NCI-H526 (cell line): ENCODE results near the gene DLL1.
"Not testable (repeated sequence)": the region's sequence is repeated elsewhere in the genome, so short reads cannot be mapped to it uniquely, and the experiment has no call there.

Experiments used
- DNase-seq, 2 experiments: peaks; one replicate each; lab custom pipeline; 2025; lab: John Stamatoyannopoulos, UW

DLL1 gene

DNA sequence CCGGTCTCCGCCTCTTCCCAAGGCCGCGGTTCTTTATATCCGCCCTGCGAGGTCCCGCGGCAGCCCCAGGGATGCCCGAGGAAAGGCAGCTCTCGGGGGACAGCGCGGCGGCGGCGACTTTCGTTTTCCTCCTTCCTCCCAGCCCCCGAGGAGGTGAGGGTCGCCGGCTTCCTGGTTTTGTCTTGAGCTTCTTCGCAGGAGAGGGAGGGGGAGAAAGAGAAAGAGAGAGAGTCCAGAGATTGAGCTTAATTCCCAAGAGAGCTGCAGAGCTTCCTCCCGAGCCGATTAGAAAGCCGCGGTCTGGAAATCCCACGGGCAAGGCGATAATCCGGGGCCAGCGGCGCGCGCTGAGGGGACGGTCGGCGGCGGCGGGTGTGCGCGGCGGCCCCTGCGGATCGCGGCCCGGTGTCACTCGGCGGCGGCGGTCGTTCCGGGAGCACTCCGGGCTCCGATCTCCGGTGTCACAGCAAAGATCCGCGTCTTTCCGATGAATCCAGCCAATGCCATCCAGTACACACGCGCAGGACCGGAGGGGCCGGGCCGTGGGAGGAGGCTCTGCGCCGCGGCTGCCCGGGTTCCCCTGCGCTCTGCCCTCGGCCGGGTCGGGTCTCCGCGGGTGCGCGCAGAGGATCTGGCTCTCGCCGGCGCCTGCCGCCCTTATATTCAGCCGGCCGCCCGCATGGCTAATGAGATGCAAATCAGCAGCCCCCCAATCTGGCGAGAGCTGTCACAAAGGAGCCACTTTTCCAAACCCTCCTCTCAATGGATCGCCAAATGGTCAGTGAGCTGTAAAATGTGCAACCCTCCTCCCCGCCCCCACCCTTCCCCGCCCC, at the start of gene DLL1:
Gene DLL1 (minus strand): TSS at position 783 of the 833 bp plus-strand sequence. CDS start 939 bp downstream, outside the sequence.
- DNase-seq = peak; percentile 50 to 87

DNA sequence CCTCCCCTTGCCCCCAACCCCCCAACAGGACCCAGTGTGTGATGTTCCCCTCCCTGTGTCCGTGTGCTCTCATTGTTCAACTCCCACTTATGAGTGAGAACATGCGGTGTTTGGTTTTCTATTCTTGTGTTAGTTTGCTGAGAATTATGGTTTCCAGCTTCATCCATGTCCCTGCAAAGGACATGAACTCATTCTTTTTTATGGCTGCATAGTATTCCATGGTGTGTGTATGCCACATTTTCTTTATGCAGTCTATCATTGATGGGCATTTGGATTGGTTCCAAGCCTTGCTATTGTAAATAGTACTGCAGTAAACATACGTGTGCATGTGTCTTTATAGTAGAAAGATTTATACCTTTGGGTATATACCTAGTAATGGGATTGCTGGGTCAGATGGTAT, 44.3 kb upstream of the DLL1 start:
- not testable (repeated sequence) for DNase-seq

- DNase-seq = no peak
Observed at GRCh38 chr6:170329321-170329720, 38.4 kb upstream of the DLL1 start.

DNA sequence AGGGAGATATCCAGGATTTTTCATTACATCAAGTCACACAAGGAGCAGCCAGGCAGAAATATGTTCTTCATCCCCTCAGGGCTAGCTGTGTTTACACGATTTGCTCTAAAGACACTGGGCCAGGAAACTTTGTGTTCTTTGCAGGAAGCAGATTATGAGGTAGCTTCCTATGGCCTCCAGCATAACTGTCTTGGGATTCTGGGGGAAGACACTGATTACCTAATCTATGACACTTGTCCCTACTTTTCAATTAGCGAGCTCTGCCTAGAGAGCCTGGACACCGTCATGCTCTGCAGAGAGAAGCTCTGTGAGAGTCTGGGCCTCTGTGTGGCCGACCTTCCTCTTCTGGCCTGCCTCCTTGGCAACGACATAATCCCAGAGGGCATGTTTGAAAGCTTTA, 26.8 kb upstream of the DLL1 start:
- no peak for DNase-seq

DNA sequence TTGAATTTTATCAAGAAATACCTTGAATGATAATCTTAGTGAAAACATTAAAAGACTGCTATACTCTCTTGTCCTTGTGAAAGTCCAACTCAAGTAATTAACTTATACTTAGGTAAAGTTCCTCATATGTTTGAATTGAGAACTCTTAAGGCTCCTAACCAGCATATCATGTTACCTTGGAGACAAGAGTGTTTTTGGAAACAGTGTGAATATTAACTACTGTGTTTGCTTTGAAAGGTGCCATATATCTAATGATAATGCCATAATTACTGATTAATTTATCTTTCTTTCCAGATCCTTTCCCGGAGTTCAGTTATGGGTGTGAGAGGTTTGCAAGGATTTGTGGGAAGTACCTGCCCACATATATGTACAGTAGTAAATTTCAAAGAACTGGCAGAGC, 26.2 kb upstream of the DLL1 start:
- DNase-seq = no peak

- DNase-seq = no peak
Observed at GRCh38 chr6:170316071-170316470, 25.2 kb upstream of the DLL1 start.

GRCh38 chr6:170314983-170315382, 24.1 kb upstream of the DLL1 start:
- no peak for DNase-seq

GRCh38 chr6:170313716-170314295, 22.9 kb upstream of the DLL1 start:
- peak; percentile 10 to 34 for DNase-seq

DNA sequence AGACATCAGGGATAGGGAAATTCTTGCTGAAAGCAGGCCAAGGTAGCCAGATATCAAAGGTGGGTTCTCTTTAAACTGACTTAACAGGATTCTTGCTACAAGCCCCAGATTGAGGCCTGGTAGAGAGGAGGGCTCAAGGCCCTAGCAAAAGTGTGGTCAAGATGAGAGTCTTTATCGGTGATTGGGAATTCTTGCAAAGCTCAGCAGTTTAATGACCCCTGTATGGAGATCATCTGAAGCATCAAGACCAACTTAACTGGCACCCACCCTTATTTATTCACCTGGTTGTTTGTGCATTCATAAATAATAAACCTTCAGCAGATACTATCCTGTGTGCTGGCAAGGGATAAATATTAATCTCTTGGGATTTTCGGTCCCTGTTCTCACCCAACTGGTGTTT, 22.0 kb upstream of the DLL1 start:
- DNase-seq = no peak

DNA sequence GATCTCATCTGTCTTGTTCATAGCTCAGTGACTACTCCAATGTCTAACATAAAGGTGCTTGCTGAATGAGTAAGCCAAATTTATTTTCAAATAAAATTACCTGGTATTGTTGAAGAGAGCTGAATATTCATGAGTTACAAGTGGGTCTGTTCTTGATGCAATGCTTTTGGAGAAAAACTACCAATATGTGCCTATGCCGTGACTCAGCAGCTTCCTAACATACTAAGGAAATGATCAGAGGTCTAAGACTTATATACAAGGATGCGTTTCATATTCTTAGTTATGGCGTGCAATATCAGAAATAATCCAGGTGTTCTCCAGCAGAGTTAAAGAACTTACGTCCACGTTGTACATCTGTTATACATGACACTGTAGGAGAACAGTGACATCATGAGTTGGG, 20.8 kb upstream of the DLL1 start:
- DNase-seq = no peak

DNA sequence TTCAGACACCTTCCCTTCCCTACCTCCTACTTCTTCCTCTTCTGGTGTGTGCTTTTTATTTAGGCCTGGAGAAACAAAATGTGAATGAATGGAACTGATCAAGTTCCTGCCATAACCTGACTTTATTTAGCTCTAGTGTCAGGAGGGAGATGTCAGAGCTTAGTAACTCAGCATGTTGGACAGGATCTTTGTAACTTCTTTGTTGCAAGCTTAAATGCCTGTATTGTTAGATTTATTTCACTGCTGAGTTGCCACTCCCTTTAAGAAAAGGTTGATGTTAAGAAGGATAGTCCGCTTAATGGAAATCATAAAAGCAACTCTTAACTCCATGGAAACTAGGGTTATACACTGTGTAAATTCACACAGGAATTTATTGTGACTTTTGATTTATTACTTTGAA, 17.9 kb upstream of the DLL1 start:
- DNase-seq = no peak

- no peak for DNase-seq
Observed at GRCh38 chr6:170307080-170307545, 16.2 kb upstream of the DLL1 start.

GRCh38 chr6:170306324-170307079, 15.6 kb upstream of the DLL1 start, which contains the start of gene FAM120B:
FAM120B (plus strand) TSS chr6:170306758; CDS start chr6:170317391, 10,633 bp downstream.
- DNase-seq = peak; percentile 87 to 98

- no peak for DNase-seq
Observed at GRCh38 chr6:170305805-170306323, 15.0 kb upstream of the DLL1 start.

GRCh38 chr6:170301184-170301583, 10.3 kb upstream of the DLL1 start:
- DNase-seq = no peak

DNA sequence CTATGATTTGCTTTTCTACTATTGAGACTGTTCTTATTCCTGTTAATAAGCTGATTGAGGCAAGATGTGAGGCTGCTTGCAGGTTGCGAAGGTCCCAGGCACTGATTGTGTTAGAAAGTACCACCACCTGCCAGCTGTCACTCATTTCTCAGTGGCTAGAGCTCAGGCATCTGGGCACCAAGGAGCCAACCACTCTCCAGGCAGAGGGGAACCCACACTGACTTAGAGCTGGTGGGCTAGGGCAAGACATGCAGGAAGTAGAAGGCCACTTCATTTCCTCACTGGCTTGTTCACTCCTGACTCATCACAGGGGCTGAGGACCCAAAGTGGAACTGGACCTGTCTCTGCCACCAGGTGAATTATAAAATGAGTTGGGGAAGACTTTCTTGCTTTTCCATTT, 7.8 kb upstream of the DLL1 start:
- DNase-seq = no peak

DNA sequence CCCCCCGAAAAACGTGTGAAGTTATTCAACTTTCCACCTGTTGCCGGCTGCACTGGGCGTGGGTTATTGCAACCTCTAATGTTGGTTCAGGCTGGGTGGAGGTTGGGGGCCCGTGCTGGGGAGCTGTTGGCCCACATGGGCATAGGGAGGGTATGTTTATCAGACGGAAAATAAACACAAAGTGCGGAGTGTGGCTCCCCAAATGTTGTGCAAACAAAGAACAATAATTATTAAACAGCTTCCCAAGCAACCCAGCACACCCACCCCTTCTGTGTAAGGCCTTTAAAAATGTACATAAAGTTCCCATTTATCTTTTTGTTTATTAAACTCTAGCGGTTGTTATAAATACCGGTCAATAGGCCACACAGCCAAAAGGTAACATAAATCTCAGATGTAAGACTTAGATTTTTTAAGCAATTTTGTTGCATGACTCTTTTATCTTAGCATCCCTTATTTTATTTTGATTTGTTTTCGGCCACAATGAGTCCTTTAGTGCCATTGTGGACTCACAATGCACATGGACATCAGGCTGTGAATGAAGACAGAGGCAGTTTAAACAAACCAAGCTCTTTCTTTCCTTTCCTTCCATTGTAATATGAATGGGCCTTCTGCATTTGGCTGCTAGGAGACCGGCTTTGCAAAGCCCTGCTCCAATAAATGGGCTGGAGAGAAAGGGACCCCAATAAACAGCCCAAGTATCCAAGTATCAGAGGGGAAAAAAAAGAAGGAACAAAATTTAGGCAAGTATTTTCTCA, 6.9 kb upstream of the DLL1 start:
- DNase-seq = no peak

- DNase-seq = peak in 1 of 2 experiments; percentile 31
Observed at GRCh38 chr6:170296746-170297575, 6.1 kb upstream of the DLL1 start.

- peak in 1 of 2 experiments; percentile 33 for DNase-seq
Observed at GRCh38 chr6:170296423-170296745, 5.5 kb upstream of the DLL1 start.

GRCh38 chr6:170295510-170296422, 4.9 kb upstream of the DLL1 start:
- DNase-seq = peak; percentile 61 to 88
